WI38 (cell line): ENCODE measurements around the gene IFI30.
"Not testable (repeated sequence)": the region's sequence is repeated elsewhere in the genome, so short reads cannot be mapped to it uniquely, and the experiment has no call there.

Source experiments
- H3K4me3 ChIP-seq: 2 replicates; pipeline ENCODE4 v1.5.1; 2011; ENCODE audit warnings: low read depth, mild to moderate bottlenecking, control low read depth, low read length
- CTCF ChIP-seq: IDR thresholded peaks from 2 replicates; pipeline ENCODE4 v1.5.1; 2012; ENCODE audit warnings: low read depth, mild to moderate bottlenecking, control low read depth, low read length

IFI30 gene

GRCh38 chr19:18157465-18158063, 16.0 kb upstream of the IFI30 start:
- H3K4me3 ChIP-seq, result no peak overlapping the region
- TF ChIP-seq CTCF, result no peak

GRCh38 chr19:18158467-18158866, 15.1 kb upstream of the IFI30 start:
- H3K4me3 ChIP-seq, result no peak overlapping the region
- no peak for TF ChIP-seq CTCF

GRCh38 chr19:18159059-18159616, 14.5 kb upstream of the IFI30 start:
- H3K4me3 ChIP-seq, result not testable (repeated sequence)

GRCh38 chr19:18159810-18160209, 13.8 kb upstream of the IFI30 start:
- H3K4me3 ChIP-seq, result no peak overlapping the region
- no peak for TF ChIP-seq CTCF

- TF ChIP-seq CTCF, result no peak
- no peak overlapping the region for H3K4me3 ChIP-seq
These were observed 13.1 kb upstream of the IFI30 start for GRCh38 chr19:18160493-18160970.

- TF ChIP-seq CTCF, result no peak
- no peak overlapping the region for H3K4me3 ChIP-seq
These were observed 12.5 kb upstream of the IFI30 start for GRCh38 chr19:18160971-18161635.

GRCh38 chr19:18161636-18162002, 12.0 kb upstream of the IFI30 start:
- no peak for TF ChIP-seq CTCF
- no peak overlapping the region for H3K4me3 ChIP-seq
